SK-N-SH (cell line): ENCODE results near the gene AFAP1. TPM values are rescaled to one million over a fixed set of nuclear protein-coding genes. Genes with fewer than 3 reads are reported as not detected.

ENCODE experiments used
- CTCF ChIP-seq: fragments of 200-600 bp; sonication (generic); IDR thresholded peaks from 2 replicates; pipeline ENCODE4 v1.6.1; 2017; ENCODE audit warnings: antibody characterized with exemption, mild to moderate bottlenecking, moderate library complexity
- GATA2 ChIP-seq: sonication (generic); formaldehyde crosslinking; IDR thresholded peaks from 2 replicates; pipeline ENCODE4 v1.5.0; 2020; ENCODE audit warnings: mild to moderate bottlenecking, missing genetic modification reagents
- JUND ChIP-seq: IDR thresholded peaks from 2 replicates; pipeline ENCODE4 v1.4.0; 2012
- MAX ChIP-seq: IDR thresholded peaks from 2 replicates; pipeline ENCODE4 v1.4.0; 2012; ENCODE audit warnings: low read depth
- MEF2A ChIP-seq: IDR thresholded peaks from 2 replicates; pipeline ENCODE4 v1.4.0; 2012; ENCODE audit warnings: low read depth, borderline replicate concordance
- MXI1 ChIP-seq: IDR thresholded peaks from 2 replicates; pipeline ENCODE4 v1.6.1; 2012; ENCODE audit warnings: mild to moderate bottlenecking, low read depth, low read length, improper control_type of control experiment
- REST ChIP-seq: IDR thresholded peaks from 2 replicates; pipeline ENCODE4 v1.6.1; 2012; ENCODE audit warnings: mild to moderate bottlenecking, low read depth, low read length, moderate library complexity
- SIN3A ChIP-seq: IDR thresholded peaks from 2 replicates; pipeline ENCODE4 v1.6.1; 2012; ENCODE audit warnings: low read depth, mild to moderate bottlenecking, low read length, moderate library complexity, borderline replicate concordance
- TAF1 ChIP-seq: IDR thresholded peaks from 2 replicates; pipeline ENCODE4 v1.6.1; 2012; ENCODE audit warnings: low read depth, mild to moderate bottlenecking, low read length, moderate library complexity, borderline replicate concordance
- TEAD4 ChIP-seq: IDR thresholded peaks from 2 replicates; pipeline ENCODE4 v1.4.0; 2012; ENCODE audit warnings: mild to moderate bottlenecking, borderline replicate concordance; ENCODE audit not compliant: insufficient read depth
- USF2 ChIP-seq: fragments of 150-350 bp; IDR thresholded peaks from 2 replicates; pipeline ENCODE4 v1.6.1; 2017; ENCODE audit warnings: antibody characterized with exemption, low read length, low read depth, borderline replicate concordance
- ZBTB33 ChIP-seq: IDR thresholded peaks from 2 replicates; pipeline ENCODE4 v1.4.0; 2012; ENCODE audit warnings: low read depth, borderline replicate concordance
- polyA plus RNA-seq, 3 experiments: library from polyadenylated mRNA; depleted of rRNA; stranded (reverse); fragments of >200 nt; gene quantifications; 2 replicates each; pipeline ENCODE4 v1.2.3, GENCODE V29; 2012

Gene AFAP1
- polyA plus RNA-seq, 1 of the 3 experiments (the other 2 are of a cell fraction): 67.9 TPM

- TF ChIP-seq TAF1 (no peak), USF2 (no peak), MEF2A (no peak), GATA2 (CRISPR knock-in tag) (no peak), JUND (no peak; the same call in none of the 2 replicates), SIN3A (peak; percentile 51; the same call in 1 of the 2 replicates), ZBTB33 (no peak), CTCF (no peak), REST (no peak), MAX (peak; percentile 75), TEAD4 (peak; percentile 59; the same call in 1 of the 2 replicates), MXI1 (no peak)
- TF ChIP-seq, all 33 proteins: peak for 11
Observed at GRCh38 chr4:7872264-7872771, 67.3 kb downstream of the AFAP1 start (continued).
